IMR-90 (cell line): Measurements from ENCODE around the gene ZC3H14. TPM values are rescaled to one million over a fixed set of nuclear protein-coding genes. Genes with fewer than 3 reads are reported as not detected.

Source experiments
- ATAC-seq: fragments of 200-7000 bp; cut with Tn5 transposase; 2 replicates; pipeline ENCODE4 v1.9.1; 2020; ENCODE audit warnings: low read depth, mild to moderate bottlenecking, moderate library complexity
- BruUV-seq: library from RNA; stranded (reverse); fragments of 400-500 nt; replicated peaks from 2 replicates; lab custom pipeline; 2021; lab: Mats Ljungman, UMichigan
- CTCF ChIA-PET: fragments of 300-600 bp; formaldehyde crosslinking; extraction: SDS; loops from one replicate; lab custom pipeline; 2021; ENCODE audit warnings: antibody characterized with exemption; lab: Yijun Ruan, JAX
- POLR2A ChIA-PET: fragments of 300-600 bp; sonication (Branson Sonifier 250); formaldehyde crosslinking; loops from one replicate; lab custom pipeline; 2022; ENCODE audit warnings: antibody characterized with exemption; ENCODE audit not compliant: unreplicated experiment; lab: Charles Lee
- DNase-seq: peaks from one replicate; pipeline ENCODE4 v3.0.0; 2013
- H2AFZ ChIP-seq: replicated peaks from 2 replicates; pipeline ENCODE3; 2013; ENCODE audit warnings: low read length, mild to moderate bottlenecking; ENCODE audit not compliant: poor library complexity
- H2AK5ac ChIP-seq: 2 replicates; pipeline ENCODE4 v1.6.1; 2013; ENCODE audit warnings: low read depth, low read length, inconsistent platforms
- H2AK9ac ChIP-seq: replicated peaks from 2 replicates; pipeline ENCODE3; 2013; ENCODE audit warnings: mild to moderate bottlenecking, low read depth, low read length, moderate library complexity; ENCODE audit not compliant: poor library complexity
- H2BK120ac ChIP-seq: 2 replicates; pipeline ENCODE4 v1.6.1; 2013; ENCODE audit warnings: low read depth, low read length, inconsistent platforms
- H2BK15ac ChIP-seq: 3 replicates; pipeline ENCODE4 v1.6.1; 2013; ENCODE audit warnings: low read depth, low read length, inconsistent platforms
- H2BK20ac ChIP-seq: 2 replicates; pipeline ENCODE4 v1.6.1; 2013; ENCODE audit warnings: low read depth, mild to moderate bottlenecking, inconsistent platforms, low read length, moderate library complexity
- H2BK5ac ChIP-seq: 2 replicates; pipeline ENCODE4 v1.6.1; 2013; ENCODE audit warnings: mild to moderate bottlenecking, low read depth, low read length, inconsistent platforms; ENCODE audit not compliant: poor library complexity, severe bottlenecking
- H3K14ac ChIP-seq: replicated peaks from 2 replicates; pipeline ENCODE4 v1.6.1; 2013; ENCODE audit warnings: low read depth, low read length, inconsistent platforms
- H3K18ac ChIP-seq: 2 replicates; pipeline ENCODE4 v1.6.1; 2013; ENCODE audit warnings: low read depth, low read length, control low read depth
- H3K23ac ChIP-seq: 2 replicates; pipeline ENCODE4 v1.6.1; 2013; ENCODE audit warnings: low read depth, low read length, inconsistent platforms
- H3K27ac ChIP-seq: 2 replicates; pipeline ENCODE4 v1.5.1; 2013; ENCODE audit warnings: mild to moderate bottlenecking, control low read depth, low read length; ENCODE audit not compliant: insufficient read depth
- H3K27me3 ChIP-seq: 2 replicates; pipeline ENCODE4 v1.6.1; 2013; ENCODE audit warnings: low read length; ENCODE audit not compliant: control insufficient read depth, insufficient read depth
- H3K36me3 ChIP-seq: 2 replicates; pipeline ENCODE4 v1.6.1; 2013; ENCODE audit warnings: low read length, mixed read lengths; ENCODE audit not compliant: control insufficient read depth, insufficient read depth
- H3K4ac ChIP-seq: 2 replicates; pipeline ENCODE4 v1.6.1; 2013; ENCODE audit warnings: low read depth, low read length, inconsistent platforms
- H3K4me1 ChIP-seq: 2 replicates; pipeline ENCODE4 v1.6.1; 2013; ENCODE audit warnings: low read length, mixed read lengths; ENCODE audit not compliant: control insufficient read depth, insufficient read depth
- H3K4me2 ChIP-seq: 2 replicates; pipeline ENCODE4 v1.6.1; 2013; ENCODE audit warnings: low read depth, mild to moderate bottlenecking, control low read depth, low read length, moderate library complexity
- H3K4me3 ChIP-seq: 2 replicates; pipeline ENCODE4 v1.5.1; 2013; ENCODE audit warnings: low read depth, mild to moderate bottlenecking, control low read depth, low read length, moderate library complexity; ENCODE audit not compliant: insufficient read depth
- H3K56ac ChIP-seq: 2 replicates; pipeline ENCODE4 v1.6.1; 2013; ENCODE audit warnings: low read length, inconsistent platforms; ENCODE audit not compliant: insufficient read depth; ENCODE audit errors: extremely low read depth
- H3K79me1 ChIP-seq, 2 experiments: 2 replicates each; pipeline ENCODE4 v1.6.1; 2013; ENCODE audit warnings: low read length in 2 of 2, inconsistent platforms in 1 of 2, low read depth in 1 of 2
- H3K9ac ChIP-seq: 2 replicates; pipeline ENCODE4 v1.6.1; 2013; ENCODE audit warnings: low read depth, low read length, control low read depth
- H3K9me1 ChIP-seq: 2 replicates; pipeline ENCODE4 v1.6.1; 2013; ENCODE audit warnings: low read length, inconsistent platforms; ENCODE audit not compliant: insufficient read depth
- H3K9me3 ChIP-seq: 2 replicates; pipeline ENCODE4 v1.6.1; 2013; ENCODE audit warnings: low read length; ENCODE audit not compliant: control insufficient read depth, insufficient read depth
- H4K20me1 ChIP-seq: 2 replicates; pipeline ENCODE4 v1.6.1; 2013; ENCODE audit warnings: low read length, inconsistent platforms; ENCODE audit not compliant: insufficient read depth
- H4K5ac ChIP-seq: 2 replicates; pipeline ENCODE4 v1.6.1; 2013; ENCODE audit warnings: mild to moderate bottlenecking, low read depth, low read length, control low read depth
- H4K8ac ChIP-seq, 2 experiments: 2 replicates each; pipeline ENCODE4 v1.6.1; 2013; ENCODE audit warnings: low read depth in 2 of 2, low read length in 2 of 2, control low read depth in 1 of 2, inconsistent platforms in 1 of 2
- H4K91ac ChIP-seq: 2 replicates; pipeline ENCODE4 v1.6.1; 2013; ENCODE audit warnings: low read depth, low read length, inconsistent platforms; ENCODE audit not compliant: insufficient read depth
- CEBPB ChIP-seq: IDR thresholded peaks from 2 replicates; pipeline ENCODE4 v1.6.1; 2012; ENCODE audit warnings: low read depth, low read length, improper control_type of control experiment
- RCOR1 ChIP-seq: IDR thresholded peaks from 2 replicates; pipeline ENCODE4 v1.6.1; 2012; ENCODE audit warnings: mild to moderate bottlenecking, low read length, improper control_type of control experiment; ENCODE audit not compliant: insufficient replicate concordance
- WGBS, 2 experiments: methylation state at CpG; one replicate each; pipeline versions ENCODE4 v1.1.5 to v1.1.7; 2013; ENCODE audit warnings: missing lambda C conversion rate in 2 of 2; ENCODE audit not compliant: insufficient read length in 1 of 2; ENCODE audit errors: extremely low coverage in 2 of 2; 5-methylcytosine and 5-hydroxymethylcytosine counted together
- dilution Hi-C: fragments of 300-500 bp; cut with HindIII; formaldehyde crosslinking; loops from one replicate; pipeline ENCODE4 v1.14.3; 2018; ENCODE audit warnings: low sequenced_read_pairs; ENCODE audit not compliant: unreplicated experiment
- in situ Hi-C: fragments of 300-500 bp; cut with MboI; formaldehyde crosslinking; loops from 3 replicates; pipeline ENCODE4 v1.14.3; 2019; ENCODE audit warnings: low sequenced_read_pairs, inconsistent platforms, mixed read lengths
- intact Hi-C: fragments of 100-400 bp; cut with micrococcal nuclease; formaldehyde crosslinking; loops from 2 replicates; pipeline ENCODE4 v1.10.0; 2022
- polyA plus RNA-seq, 3 experiments: library from polyadenylated mRNA; depleted of rRNA; stranded (reverse); fragments of >200 nt; gene quantifications; 2 replicates each; pipeline ENCODE4 v1.2.3, GENCODE V29; 2012; ENCODE audit warnings: low replicate concordance in 1 of 3
- total RNA-seq: library from RNA; depleted of rRNA; stranded (reverse); fragments of >200 nt; gene quantifications from 2 replicates; pipeline ENCODE4 v1.2.3, GENCODE V29; 2012

ZC3H14 gene
- total and polyA plus RNA-seq, 2 of the 4 experiments (the other 2 are of a cell fraction) = 72.5 to 111 TPM

GRCh38 chr14:88660056-88660455 is 97.2 kb downstream of the ZC3H14 start:
- Histone ChIP-seq H4K5ac (no peak overlapping the region), H3K9ac (no peak overlapping the region), H4K8ac (peak overlapping the region in 1 of 2 experiments; percentile 44; a peak in 1 of 4 replicates), H3K9me1 (no peaks in the 10 kb centered on the region), H3K27ac (no peak overlapping the region), H3K23ac (no peak overlapping the region), H4K91ac (no peak overlapping the region), H3K18ac (no peak overlapping the region), H3K4me1 (no peaks in the 10 kb centered on the region), H3K9me3 (no peaks in the 10 kb centered on the region), H3K27me3 (no peaks in the 10 kb centered on the region), H4K20me1 (no peaks in the 10 kb centered on the region), H3K4ac (no peak overlapping the region), H2BK15ac (no peak overlapping the region), H2BK20ac (no peak overlapping the region), H3K79me1 (no peaks in the 10 kb centered on the region), H3K4me2 (no peak overlapping the region), H2AFZ (no peak overlapping the region), H3K4me3 (no peak overlapping the region), H3K36me3 (peaks cover 1% of the 10 kb centered on the region; the same call in 1 of the 2 replicates), H2AK5ac (no peak overlapping the region), H3K14ac (no peak overlapping the region), H3K56ac (no peak overlapping the region), H2AK9ac (no peak overlapping the region), H2BK120ac (no peak overlapping the region), H2BK5ac (no peak overlapping the region)
- dilution Hi-C loops = no loop called here
- intact Hi-C loops = no loop called here
- ATAC-seq = no peak
- BruUV-seq = no TSS peak
- in situ Hi-C loops = loop anchor here (25.0 kb wide), 1 partner anchor 1277 kb away; no protein-coding TSS in a partner anchor
- CTCF ChIA-PET = interaction anchor here (0.6 kb wide), 1 partner anchor 17 kb away, joined by 4 read pairs; no protein-coding TSS in a partner anchor
- POLR2A ChIA-PET = no interaction called here
- TF ChIP-seq CEBPB (peak; percentile 76), RCOR1 (no peak)
- DNase-seq = peak; percentile 32
- 60% methylated on average over 2 of the region's 5 CpGs; no CpG with 5 or more reads in 1 of the 2 experiments for WGBS, 2 experiments
